Fibroblast of the aortic adventitia (primary cell): ENCODE measurements around the gene POLD1. TPM values are rescaled to one million over a fixed set of nuclear protein-coding genes. Genes with fewer than 3 reads are reported as not detected.

Experiments
- DNase-seq: peaks from one replicate; pipeline ENCODE4 v3.0.0-alpha.2; 2010; ENCODE audit warnings: low read depth
- H3K4me3 ChIP-seq: 2 replicates; pipeline ENCODE4 v1.5.1; 2011; ENCODE audit warnings: low read depth, mild to moderate bottlenecking, control low read depth, low read length, moderate library complexity
- CTCF ChIP-seq: IDR thresholded peaks from 2 replicates; pipeline ENCODE4 v1.5.1; 2011; ENCODE audit warnings: mild to moderate bottlenecking, low read length, control low read depth, inconsistent platforms; ENCODE audit not compliant: insufficient read depth
- total RNA-seq: library from RNA; depleted of rRNA; stranded (reverse); fragments of >200 nt; gene quantifications from 2 replicates; pipeline ENCODE4 v1.2.3, GENCODE V29; 2012; ENCODE audit warnings: low replicate concordance

POLD1 gene
- total RNA-seq, 1 donor = 29.3 TPM

- TF ChIP-seq CTCF = no peak
- no peak for DNase-seq
- no peak overlapping the region for H3K4me3 ChIP-seq
Measured at GRCh38 chr19:50415661-50416033, 31.5 kb downstream of the POLD1 start.

- no peak for DNase-seq
- H3K4me3 ChIP-seq = no peak overlapping the region
- TF ChIP-seq CTCF = no peak
Measured at GRCh38 chr19:50416034-50416977, 32.2 kb downstream of the POLD1 start.

GRCh38 chr19:50417111-50418081, 33.2 kb downstream of the POLD1 start:
- no peak for TF ChIP-seq CTCF
- no peak for DNase-seq

GRCh38 chr19:50418176-50419021, 34.3 kb downstream of the POLD1 start, which contains the start of gene SPIB:
Gene SPIB (plus strand): TSS chr19:50418938. CDS start chr19:50418963, 25 bp downstream.
- DNase-seq = no peak
- no peak for TF ChIP-seq CTCF
- no peak within 1 kb of the TSS for H3K4me3 ChIP-seq

More at GRCh38 chr19:50417111-50418081, 33.2 kb downstream of the POLD1 start:
- H3K4me3 ChIP-seq = no peak overlapping the region

GRCh38 chr19:50419022-50419579, 35.0 kb downstream of the POLD1 start:
- no peak overlapping the region for H3K4me3 ChIP-seq
- no peak for DNase-seq
- no peak for TF ChIP-seq CTCF

- no peak for DNase-seq
- H3K4me3 ChIP-seq = no peak overlapping the region
- TF ChIP-seq CTCF = no peak
Measured at GRCh38 chr19:50419580-50420035, 35.5 kb downstream of the POLD1 start.
